Measurements from ENCODE around the gene SLC35B2. TPM values are rescaled to one million over a fixed set of nuclear protein-coding genes. Genes with fewer than 3 reads are reported as not detected.

Gene SLC35B2, protein sequence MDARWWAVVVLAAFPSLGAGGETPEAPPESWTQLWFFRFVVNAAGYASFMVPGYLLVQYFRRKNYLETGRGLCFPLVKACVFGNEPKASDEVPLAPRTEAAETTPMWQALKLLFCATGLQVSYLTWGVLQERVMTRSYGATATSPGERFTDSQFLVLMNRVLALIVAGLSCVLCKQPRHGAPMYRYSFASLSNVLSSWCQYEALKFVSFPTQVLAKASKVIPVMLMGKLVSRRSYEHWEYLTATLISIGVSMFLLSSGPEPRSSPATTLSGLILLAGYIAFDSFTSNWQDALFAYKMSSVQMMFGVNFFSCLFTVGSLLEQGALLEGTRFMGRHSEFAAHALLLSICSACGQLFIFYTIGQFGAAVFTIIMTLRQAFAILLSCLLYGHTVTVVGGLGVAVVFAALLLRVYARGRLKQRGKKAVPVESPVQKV
- 33.9 and 47.0 TPM in 2 replicates for total RNA-seq (ENCODE audit: low replicate concordance)

- Mint-ChIP-seq H3K4me3 (peak within 1 kb of the TSS; percentile 91), H3K4me1 (peaks cover 35% of the 10 kb centered on the region), H3K36me3 (peaks cover 18% of the 10 kb centered on the region), H3K27me3 (ENCODE audit: insufficient read depth, low read depth) (peaks cover 10% of the 10 kb centered on the region), H3K27ac (peak within 1 kb of the TSS; percentile 96), H3K9me3 (no peaks in the 10 kb centered on the region)
- H3K4me2 ChIP-seq = peak within 1 kb of the TSS; percentile 99
- H3K4me3 ChIP-seq = peak within 1 kb of the TSS; percentile 96
- peak; percentile 93 for DNase-seq (ENCODE audit: low spot score)
- TF ChIP-seq EZH2 (IDR thresholded peaks at IDR 0.05) (no peak), CTCF (IDR thresholded peaks at IDR 0.05) (peak; percentile 70), EZH2phosphoT487 (IDR thresholded peaks at IDR 0.05) (no peak)
- peak within 1 kb of the TSS; percentile 93 for H3K27ac ChIP-seq
- no peaks in the 10 kb centered on the region for H3K9me3 ChIP-seq (ENCODE audit: low read depth)
- peaks cover 10% of the 10 kb centered on the region for H3K4me1 ChIP-seq
- H3K79me2 ChIP-seq (ENCODE audit: low read depth) = peaks cover 43% of the 10 kb centered on the region
- H2AFZ ChIP-seq (replicated peaks) = peak within 1 kb of the TSS; percentile 96
- H3F3A ChIP-seq (ENCODE audit: low read depth) = peaks cover 57% of the 10 kb centered on the region
- peaks cover 45% of the 10 kb centered on the region for H4K20me1 ChIP-seq (ENCODE audit: low read depth)
- no peaks in the 10 kb centered on the region for H3K27me3 ChIP-seq
- H3K9ac ChIP-seq = peak within 1 kb of the TSS; percentile 82
- H3K36me3 ChIP-seq = peaks cover 6% of the 10 kb centered on the region
These were observed at the start of gene SLC35B2 for GRCh38 chr6:44257025-44257752. Gene SLC35B2, minus strand, starts transcription at chr6:44257528. Its CDS starts 118 bp downstream, at chr6:44257410.

DNA sequence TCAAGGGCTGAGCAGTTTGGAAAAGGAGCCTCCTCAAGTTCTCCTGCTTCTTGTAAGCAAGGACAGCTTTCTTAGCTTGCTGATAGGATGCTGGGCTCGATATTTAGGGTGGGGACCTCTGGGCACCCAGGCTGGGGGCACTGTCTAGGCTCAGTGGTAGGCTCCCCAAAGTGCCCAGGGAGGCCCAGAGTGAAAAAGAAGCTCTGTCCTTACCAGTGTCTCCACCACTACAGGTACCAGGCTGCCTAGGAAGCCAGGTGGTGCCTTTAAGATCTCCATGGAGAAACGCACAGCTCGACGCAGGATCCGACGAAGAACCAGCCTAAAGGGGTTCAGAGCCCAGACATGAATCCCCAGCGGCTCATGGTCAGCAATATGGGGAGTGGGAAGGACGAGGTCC is 49.4 kb upstream of the SLC35B2 start:
- TF ChIP-seq CTCF (IDR thresholded peaks at IDR 0.05) (no peak), EZH2 (IDR thresholded peaks at IDR 0.05) (no peak), EZH2phosphoT487 (IDR thresholded peaks at IDR 0.05) (no peak)
- no peaks in the 10 kb centered on the region for H3K27me3 Mint-ChIP-seq (ENCODE audit: insufficient read depth, low read depth)

GRCh38 chr6:44305200-44305725 is 47.9 kb upstream of the SLC35B2 start:
- no peaks in the 10 kb centered on the region for H3K79me2 ChIP-seq (ENCODE audit: low read depth)
- no peak overlapping the region for H2AFZ ChIP-seq (replicated peaks)
- no peaks in the 10 kb centered on the region for H3K27me3 ChIP-seq
- no peak overlapping the region for H3K27ac ChIP-seq
- Mint-ChIP-seq H3K9me3 (no peaks in the 10 kb centered on the region), H3K36me3 (peaks cover 35% of the 10 kb centered on the region), H3K4me3 (no peak overlapping the region), H3K27me3 (ENCODE audit: insufficient read depth, low read depth) (peaks cover 1% of the 10 kb centered on the region), H3K27ac (peak overlapping the region; percentile 38), H3K4me1 (peaks cover 5% of the 10 kb centered on the region)
- DNase-seq (ENCODE audit: low spot score) = no peak
- H3K36me3 ChIP-seq = no peaks in the 10 kb centered on the region
- H4K20me1 ChIP-seq (ENCODE audit: low read depth) = peaks cover 3% of the 10 kb centered on the region
- TF ChIP-seq EZH2phosphoT487 (IDR thresholded peaks at IDR 0.05) (no peak), EZH2 (IDR thresholded peaks at IDR 0.05) (no peak), CTCF (IDR thresholded peaks at IDR 0.05) (no peak)
- H3K4me3 ChIP-seq = no peak overlapping the region
- H3K9me3 ChIP-seq (ENCODE audit: low read depth) = no peaks in the 10 kb centered on the region
- no peaks in the 10 kb centered on the region for H3F3A ChIP-seq (ENCODE audit: low read depth)
- H3K9ac ChIP-seq = no peak overlapping the region
- H3K4me1 ChIP-seq = no peaks in the 10 kb centered on the region
- H3K4me2 ChIP-seq = no peak overlapping the region

More for the DNA sequence above, 49.4 kb upstream of the SLC35B2 start:
- Histone ChIP-seq H3K79me2 (ENCODE audit: low read depth) (peaks cover 4% of the 10 kb centered on the region), H4K20me1 (ENCODE audit: low read depth) (peaks cover 3% of the 10 kb centered on the region), H3F3A (ENCODE audit: low read depth) (no peaks in the 10 kb centered on the region), H3K4me1 (no peaks in the 10 kb centered on the region), H3K4me2 (no peak overlapping the region), H3K9me3 (ENCODE audit: low read depth) (no peaks in the 10 kb centered on the region), H3K9ac (no peak overlapping the region), H3K27ac (no peak overlapping the region), H2AFZ (replicated peaks) (no peak overlapping the region), H3K27me3 (no peaks in the 10 kb centered on the region), H3K36me3 (no peaks in the 10 kb centered on the region), H3K4me3 (no peak overlapping the region)
- Mint-ChIP-seq H3K4me1 (peaks cover 8% of the 10 kb centered on the region), H3K4me3 (no peak overlapping the region), H3K27ac (no peak overlapping the region), H3K36me3 (peaks cover 31% of the 10 kb centered on the region), H3K9me3 (no peaks in the 10 kb centered on the region)
- no peak for DNase-seq (ENCODE audit: low spot score)

All from neural progenitor cell (in vitro differentiated cells).